GM19043 (cell line): ENCODE results near the gene MAG.
A peak's percentile ranks its signal among the peaks of the same experiment; 100 is the strongest.
"Not testable (repeated sequence)": the region's sequence is repeated elsewhere in the genome, so short reads cannot be mapped to it uniquely, and the experiment has no call there.

ENCODE experiments used
- ATAC-seq: cut with Tn5 transposase; IDR thresholded peaks from one replicate; pipeline ENCODE4 v1.9.1; 2021; ENCODE audit warnings: low read depth; ENCODE audit not compliant: unreplicated experiment

Gene MAG

GRCh38 chr19:35279985-35280821 is 11.8 kb upstream of the MAG start:
- no peak for ATAC-seq

GRCh38 chr19:35281303-35281702 is 10.7 kb upstream of the MAG start:
- ATAC-seq = no peak

- ATAC-seq = no peak
Observed at GRCh38 chr19:35284153-35285094, 7.5 kb upstream of the MAG start.

- ATAC-seq = no peak
Observed at GRCh38 chr19:35285095-35285449, 6.9 kb upstream of the MAG start.

- ATAC-seq = not testable (repeated sequence)
Observed at GRCh38 chr19:35285465-35285864, 6.5 kb upstream of the MAG start.

- ATAC-seq = not testable (repeated sequence)
Observed at GRCh38 chr19:35286101-35286500, 5.9 kb upstream of the MAG start.

GRCh38 chr19:35287713-35288112 is 4.2 kb upstream of the MAG start:
- no peak for ATAC-seq

GRCh38 chr19:35288331-35288730 is 3.6 kb upstream of the MAG start:
- no peak for ATAC-seq

- ATAC-seq = no peak
Observed at GRCh38 chr19:35288906-35289305, 3.1 kb upstream of the MAG start.

- no peak for ATAC-seq
Observed at GRCh38 chr19:35290381-35291127, 1.4 kb upstream of the MAG start.

- ATAC-seq = no peak
Observed at GRCh38 chr19:35291259-35291658, 702 bp upstream of the MAG start.

GRCh38 chr19:35292421-35293362 is 731 bp downstream of the MAG start:
- no peak for ATAC-seq

- ATAC-seq = no peak
Observed at GRCh38 chr19:35293363-35293739, 1.4 kb downstream of the MAG start.

GRCh38 chr19:35293808-35294207 is 1.8 kb downstream of the MAG start:
- no peak for ATAC-seq

- ATAC-seq = no peak
Observed at GRCh38 chr19:35294328-35294727, 2.4 kb downstream of the MAG start.

GRCh38 chr19:35294859-35295791 is 3.2 kb downstream of the MAG start:
- no peak for ATAC-seq

- ATAC-seq = peak; percentile 49
Observed at GRCh38 chr19:35295792-35296462, 4.0 kb downstream of the MAG start.
